ENCODE measurements around the gene DCAF17. TPM values are rescaled to one million over a fixed set of nuclear protein-coding genes. Genes with fewer than 3 reads are reported as not detected.
"Not testable (repeated sequence)": the region's sequence is repeated elsewhere in the genome, so short reads cannot be mapped to it uniquely, and the experiment has no call there.

The DCAF17 gene
- total RNA-seq, 2 donors from 2014 or later: 8.2 to 16.9 TPM

DNA sequence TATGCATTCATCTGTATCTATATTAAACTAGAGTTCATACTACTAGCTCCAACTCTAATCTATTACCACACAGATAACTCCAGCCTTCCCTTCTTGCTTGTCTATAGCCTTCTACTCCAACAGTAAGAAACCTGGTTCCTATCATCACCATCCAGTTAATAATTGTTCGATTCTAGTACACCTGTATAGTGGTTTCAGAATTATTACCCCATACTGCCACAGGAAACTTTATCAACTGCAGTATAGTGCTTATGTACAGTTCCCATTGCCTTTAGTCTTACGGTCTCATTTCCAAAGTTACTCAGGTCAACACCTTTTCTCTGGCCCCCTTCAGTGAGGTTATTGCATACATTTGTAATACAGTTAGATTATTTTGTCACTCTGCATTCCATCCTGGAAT, 14.7 kb upstream of the DCAF17 start:
- Histone ChIP-seq H3K9me3 (peaks cover 0 to 10% (median 0%) of the 10 kb centered on the region in 3 donors), H3K27me3 (no peaks in the 10 kb centered on the region), H3K4me1 (no peaks in the 10 kb centered on the region), H3K36me3 (replicated peaks in 1 of 2; ENCODE audit: insufficient read depth in 1 of 2, low read depth in 2 of 2) (no peaks in the 10 kb centered on the region), H3K4me3 (no peak overlapping the region), H3K27ac (no peak overlapping the region)
- ATAC-seq (no peak), DNase-seq (no peak)
- no peak for TF ChIP-seq POLR2A (IDR thresholded peaks at IDR 0.05)
- TF ChIP-seq, protein P1, sequence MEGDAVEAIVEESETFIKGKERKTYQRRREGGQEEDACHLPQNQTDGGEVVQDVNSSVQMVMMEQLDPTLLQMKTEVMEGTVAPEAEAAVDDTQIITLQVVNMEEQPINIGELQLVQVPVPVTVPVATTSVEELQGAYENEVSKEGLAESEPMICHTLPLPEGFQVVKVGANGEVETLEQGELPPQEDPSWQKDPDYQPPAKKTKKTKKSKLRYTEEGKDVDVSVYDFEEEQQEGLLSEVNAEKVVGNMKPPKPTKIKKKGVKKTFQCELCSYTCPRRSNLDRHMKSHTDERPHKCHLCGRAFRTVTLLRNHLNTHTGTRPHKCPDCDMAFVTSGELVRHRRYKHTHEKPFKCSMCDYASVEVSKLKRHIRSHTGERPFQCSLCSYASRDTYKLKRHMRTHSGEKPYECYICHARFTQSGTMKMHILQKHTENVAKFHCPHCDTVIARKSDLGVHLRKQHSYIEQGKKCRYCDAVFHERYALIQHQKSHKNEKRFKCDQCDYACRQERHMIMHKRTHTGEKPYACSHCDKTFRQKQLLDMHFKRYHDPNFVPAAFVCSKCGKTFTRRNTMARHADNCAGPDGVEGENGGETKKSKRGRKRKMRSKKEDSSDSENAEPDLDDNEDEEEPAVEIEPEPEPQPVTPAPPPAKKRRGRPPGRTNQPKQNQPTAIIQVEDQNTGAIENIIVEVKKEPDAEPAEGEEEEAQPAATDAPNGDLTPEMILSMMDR (IDR thresholded peaks at IDR 0.05): no peak
- intact Hi-C loops (cut with DNase I): loop anchor here (10.0 kb wide), 2 partner anchors 255 to 445 kb away; partner anchors contain the start of gene TLK1
- 56 to 69% methylated on average over 2 of the region's 2 CpGs for WGBS, 2 donors

DNA sequence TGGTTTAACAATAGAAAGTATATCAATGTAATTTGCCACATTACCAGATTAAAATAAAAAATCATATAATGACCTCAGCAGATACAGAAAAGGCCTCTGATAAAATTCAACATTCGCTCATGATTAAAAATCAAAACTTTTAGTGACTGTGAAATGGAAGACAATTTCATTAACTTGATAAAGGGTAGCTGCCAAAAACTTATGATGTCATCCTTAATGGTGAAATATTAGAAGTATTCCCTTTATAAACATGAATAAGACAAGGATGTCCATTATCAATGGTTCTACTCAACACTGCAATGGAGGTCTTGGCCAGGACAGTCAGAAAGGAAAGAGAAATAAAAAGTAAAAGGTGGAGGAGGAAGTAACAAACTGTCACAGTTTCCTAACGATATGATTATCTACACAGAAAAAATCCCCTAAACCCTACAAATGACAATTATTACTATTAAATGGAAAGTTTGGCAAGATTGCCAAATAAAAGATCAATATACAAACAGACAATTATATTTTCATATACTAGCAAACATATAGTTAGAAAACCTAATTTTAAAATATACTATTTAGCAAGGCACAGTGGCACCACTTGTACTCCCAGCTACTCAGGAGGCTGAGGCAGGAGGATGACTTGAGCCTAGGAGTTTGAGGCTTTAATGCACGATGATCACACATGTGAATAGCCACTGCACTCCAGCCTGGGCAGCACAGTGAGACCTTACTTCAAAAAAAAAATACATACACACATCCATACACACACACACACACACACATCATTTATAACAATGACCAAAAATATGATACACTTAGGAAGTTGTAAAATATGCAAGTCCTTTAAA, 13.1 kb upstream of the DCAF17 start:
- DNase-seq (no peak), ATAC-seq (no peak)
- no peak for TF ChIP-seq POLR2A (IDR thresholded peaks at IDR 0.05)
- TF ChIP-seq, protein P1 (IDR thresholded peaks at IDR 0.05): no peak
- Histone ChIP-seq H3K36me3 (replicated peaks in 1 of 2; ENCODE audit: insufficient read depth in 1 of 2, low read depth in 2 of 2) (no peaks in the 10 kb centered on the region), H3K4me3 (no peak overlapping the region), H3K27me3 (no peaks in the 10 kb centered on the region), H3K4me1 (no peaks in the 10 kb centered on the region), H3K27ac (no peak overlapping the region), H3K9me3 (peaks cover 0 to 11% (median 0%) of the 10 kb centered on the region in 3 donors)
- intact Hi-C loops (cut with DNase I): no loop called here
- WGBS, 2 donors: 80 to 82% methylated on average over 3 of the region's 3 CpGs

DNA sequence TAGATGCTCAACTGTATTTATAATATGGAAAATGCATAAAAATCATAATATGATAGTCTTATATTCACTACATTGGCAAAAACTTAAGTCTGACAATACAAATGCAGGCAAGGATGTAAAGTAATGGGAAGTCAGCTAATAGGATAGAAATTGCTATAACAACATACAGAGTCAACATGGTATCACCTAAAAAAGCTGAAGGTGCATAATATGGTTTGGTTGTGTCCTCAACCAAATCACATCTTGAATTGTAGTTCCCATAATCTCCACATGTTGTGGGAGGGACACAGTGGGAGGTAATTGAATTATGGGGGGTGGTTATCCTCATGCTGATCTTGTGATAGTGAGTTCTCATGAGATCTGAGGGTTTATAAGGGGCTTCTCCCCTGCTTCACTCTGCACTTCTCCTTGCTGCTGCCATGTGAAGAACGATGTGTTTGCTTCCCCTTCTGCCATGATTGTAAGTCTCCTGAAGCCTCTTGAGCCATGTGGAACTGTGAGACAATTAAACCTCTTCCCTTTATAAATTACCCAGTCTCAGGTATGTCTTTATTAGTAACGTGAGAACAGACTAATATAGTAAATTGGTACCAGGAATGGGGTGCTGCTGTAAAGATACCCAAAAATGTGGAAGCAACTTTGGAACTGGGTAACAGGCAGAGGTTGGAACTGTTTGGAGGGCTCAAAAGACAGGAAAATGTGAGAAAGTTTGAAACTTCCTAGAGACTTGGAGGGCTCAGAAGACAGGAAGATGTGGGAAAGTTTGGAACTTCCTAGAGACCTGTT, 11.1 kb upstream of the DCAF17 start:
- 79 to 80% methylated on average over 2 of the region's 2 CpGs for WGBS, 2 donors
- H3K27ac ChIP-seq; H3K4me3 ChIP-seq; H3K36me3 ChIP-seq (replicated peaks in 1 of 2; ENCODE audit: insufficient read depth in 1 of 2, low read depth in 2 of 2); H3K4me1 ChIP-seq; intact Hi-C loops (cut with DNase I); ATAC-seq; DNase-seq; H3K27me3 ChIP-seq: not testable (repeated sequence)
- peaks cover 0 to 11% (median 0%) of the 10 kb centered on the region in 3 donors for H3K9me3 ChIP-seq

DNA sequence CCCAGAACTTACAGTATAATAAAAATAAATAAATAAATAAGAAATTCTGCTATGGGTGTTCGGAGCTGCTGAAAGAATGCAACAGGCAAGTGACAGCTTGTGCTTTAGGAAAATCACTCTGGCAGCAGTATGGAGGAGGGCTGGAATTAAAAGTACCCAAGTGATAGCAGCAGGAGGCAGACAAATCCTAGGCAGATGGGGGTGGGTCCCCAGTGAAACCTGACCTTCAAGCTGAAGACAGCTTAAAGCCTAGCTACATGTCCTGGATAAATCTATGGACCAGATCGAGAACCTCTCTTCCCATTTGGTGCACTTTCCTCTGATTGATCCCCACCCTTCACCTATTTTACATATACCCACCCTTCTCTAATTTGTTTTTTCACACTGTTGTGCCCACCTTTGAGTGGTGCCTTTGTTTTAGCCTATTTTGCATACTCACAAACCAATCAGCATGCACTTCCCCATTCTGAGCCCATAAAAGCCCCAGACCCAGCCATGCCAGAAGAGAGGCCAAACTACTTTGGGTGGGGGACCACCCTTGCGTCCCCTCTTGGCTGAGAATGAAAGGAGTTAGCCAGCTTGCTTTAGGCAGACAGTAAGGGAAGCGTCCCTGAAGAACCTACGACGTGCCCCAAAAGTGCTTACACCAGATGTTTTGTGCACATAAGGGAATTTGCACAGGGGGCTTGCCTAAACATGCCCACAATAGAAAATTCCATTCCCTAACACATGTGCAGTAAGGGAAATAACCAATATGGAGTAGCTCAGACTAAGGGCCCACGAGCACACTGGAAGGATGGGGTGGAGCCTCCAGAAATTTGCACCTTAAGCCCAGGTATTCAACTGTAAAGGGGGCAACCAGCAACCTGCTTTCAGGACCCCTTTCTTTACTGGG, 3.3 kb upstream of the DCAF17 start:
- DNase-seq: no peak
- no peak for TF ChIP-seq POLR2A (IDR thresholded peaks at IDR 0.05)
- TF ChIP-seq, protein P1 (IDR thresholded peaks at IDR 0.05): no peak
- no peak overlapping the region for H3K27ac ChIP-seq
- no peak overlapping the region for H3K4me3 ChIP-seq
- no peaks in the 10 kb centered on the region for H3K9me3 ChIP-seq
- intact Hi-C loops (cut with DNase I): no loop called here
- no peak for ATAC-seq
- 94 to 99% methylated on average over 7 of the region's 7 CpGs for WGBS, 2 donors
- no peaks in the 10 kb centered on the region for H3K27me3 ChIP-seq
- H3K4me1 ChIP-seq: peaks cover 18% of the 10 kb centered on the region
- no peaks in the 10 kb centered on the region for H3K36me3 ChIP-seq (replicated peaks in 1 of 2; ENCODE audit: insufficient read depth in 1 of 2, low read depth in 2 of 2)

Data from body of pancreas (tissue), 4 donors.